Amniotic epithelial cell (primary cell): ENCODE results near the gene ALDH16A1.

Experiments used
- DNase-seq: peaks from one replicate; pipeline ENCODE4 v3.0.0-alpha.2; 2010; ENCODE audit warnings: low read depth

The ALDH16A1 gene

GRCh38 chr19:49515767-49516166, 62.7 kb downstream of the ALDH16A1 start:
- peak; percentile 90 for DNase-seq

- DNase-seq: no peak
Observed at GRCh38 chr19:49518033-49518432, 65.0 kb downstream of the ALDH16A1 start.
